CD4-positive, CD25-positive, alpha-beta regulatory T cell (primary cell): ENCODE data around the gene TMEM117. TPM values are rescaled to one million over a fixed set of nuclear protein-coding genes. Genes with fewer than 3 reads are reported as not detected.

Experiments
- ATAC-seq, 2 donors: fragments of 150-1000 bp; cut with Tn5 transposase; one replicate each; pipeline ENCODE4 v1.10.0; 2021; ENCODE audit warnings: low read depth in 2 of 2, moderate number of reproducible peaks in 2 of 2, moderate library complexity in 1 of 2
- DNase-seq, 3 donors: peaks; one replicate each; pipeline versions ENCODE4 v3.0.0 to v3.0.0-alpha.2; 2012 to 2022; ENCODE audit warnings: mixed read lengths in 1 of 3
- H3K27ac ChIP-seq: one replicate; pipeline ENCODE4 v1.7.0; 2013; ENCODE audit warnings: mild to moderate bottlenecking, low read length; ENCODE audit not compliant: insufficient read depth, poor library complexity, severe bottlenecking
- H3K27me3 ChIP-seq: one replicate; pipeline ENCODE4 v1.7.0; 2013; ENCODE audit warnings: low read length; ENCODE audit not compliant: control insufficient read depth, insufficient read depth
- H3K36me3 ChIP-seq: one replicate; pipeline ENCODE4 v1.7.0; 2013; ENCODE audit warnings: mild to moderate bottlenecking, low read length, moderate library complexity; ENCODE audit not compliant: control insufficient read depth, insufficient read depth
- H3K4me1 ChIP-seq: 2 replicates; pipeline ENCODE4 v1.7.0; 2013; ENCODE audit warnings: mild to moderate bottlenecking, low read length; ENCODE audit not compliant: insufficient read depth, control insufficient read depth, poor library complexity, severe bottlenecking
- H3K4me3 ChIP-seq: one replicate; pipeline ENCODE4 v1.7.0; 2013; ENCODE audit warnings: low read depth, mild to moderate bottlenecking, low read length, moderate library complexity
- H3K9me3 ChIP-seq, 2 experiments: 1 replicate in 1 of 2; 2 replicates in 1 of 2; pipeline ENCODE4 v1.7.0; 2013; ENCODE audit warnings: low read length in 2 of 2, mild to moderate bottlenecking in 1 of 2, moderate library complexity in 1 of 2; ENCODE audit not compliant: control insufficient read depth in 2 of 2
- H3K27ac Mint-ChIP-seq, 3 donors: one replicate each; pipeline ENCODE4 v1.8.0; 2020 to 2022; ENCODE audit warnings: mild to moderate bottlenecking in 3 of 3, mixed read lengths in 3 of 3, moderate library complexity in 2 of 3
- H3K27me3 Mint-ChIP-seq: one replicate; pipeline ENCODE4 v1.8.0; 2022; ENCODE audit warnings: mild to moderate bottlenecking, mixed read lengths
- H3K36me3 Mint-ChIP-seq: one replicate; pipeline ENCODE4 v1.8.0; 2020; ENCODE audit warnings: mixed read lengths
- H3K4me1 Mint-ChIP-seq, 4 donors: one replicate each; pipeline ENCODE4 v1.8.0; 2020 to 2022; ENCODE audit warnings: mixed read lengths in 4 of 4, mild to moderate bottlenecking in 1 of 4
- H3K4me3 Mint-ChIP-seq, 4 donors: one replicate each; pipeline ENCODE4 v1.8.0; 2020 to 2022; ENCODE audit warnings: mild to moderate bottlenecking in 4 of 4, mixed read lengths in 4 of 4, moderate library complexity in 3 of 4
- H3K9me3 Mint-ChIP-seq, 7 donors: one replicate each; pipeline ENCODE4 v1.8.0; 2020 to 2022; ENCODE audit warnings: mixed read lengths in 7 of 7, mild to moderate bottlenecking in 3 of 7, moderate library complexity in 2 of 7
- polyA plus RNA-seq, 4 donors: library from polyadenylated mRNA; unstranded; fragments of 300-500 nt; fragmentation: Illumina TruSeq; gene quantifications; one replicate each; pipeline ENCODE4 v1.2.3, GENCODE V29; 2021
- total RNA-seq: library from RNA; stranded (reverse); gene quantifications from one replicate; pipeline ENCODE4 v1.2.3, GENCODE V29; 2022

The TMEM117 gene
- total and polyA plus RNA-seq, 5 donors from 2014 or later = 2.4 to 4.7 (median 3.2) TPM

GRCh38 chr12:43982544-43982943, 146.7 kb downstream of the TMEM117 start:
- H3K4me1 Mint-ChIP-seq = peaks cover 0 to 1% (median 0%) of the 10 kb centered on the region in 4 donors
- no peak overlapping the region for H3K27ac Mint-ChIP-seq
- H3K9me3 ChIP-seq = no peaks in the 10 kb centered on the region
- no peaks in the 10 kb centered on the region for H3K36me3 ChIP-seq
- H3K27me3 ChIP-seq = no peaks in the 10 kb centered on the region
- H3K27me3 Mint-ChIP-seq = no peaks in the 10 kb centered on the region
- no peak for DNase-seq
- no peaks in the 10 kb centered on the region for H3K4me1 ChIP-seq
- H3K9me3 Mint-ChIP-seq = peaks cover 0 to 14% (median 2%) of the 10 kb centered on the region in 7 donors
- no peak for ATAC-seq
- H3K27ac ChIP-seq = no peak overlapping the region
- no peak overlapping the region for H3K4me3 ChIP-seq
- H3K36me3 Mint-ChIP-seq = peaks cover 4% of the 10 kb centered on the region
- H3K4me3 Mint-ChIP-seq = no peak overlapping the region

- Histone ChIP-seq H3K4me1 (no peaks in the 10 kb centered on the region), H3K4me3 (no peak overlapping the region), H3K36me3 (no peaks in the 10 kb centered on the region), H3K27me3 (no peaks in the 10 kb centered on the region), H3K9me3 (no peaks in the 10 kb centered on the region), H3K27ac (no peak overlapping the region)
- peaks cover 3% of the 10 kb centered on the region for H3K36me3 Mint-ChIP-seq
- peaks cover 0 to 2% (median 0%) of the 10 kb centered on the region in 7 donors for H3K9me3 Mint-ChIP-seq
- no peaks in the 10 kb centered on the region for H3K27me3 Mint-ChIP-seq
- H3K4me1 Mint-ChIP-seq = peaks cover 4 to 13% (median 6%) of the 10 kb centered on the region in 4 donors
- H3K27ac Mint-ChIP-seq = peak overlapping the region in 1 of 3 donors; percentile 3
- ATAC-seq (no peak), DNase-seq (peak in 1 of 3 donors; percentile 21)
- no peak overlapping the region for H3K4me3 Mint-ChIP-seq
These were observed 153.1 kb downstream of the TMEM117 start for GRCh38 chr12:43988838-43989560.

GRCh38 chr12:43992856-43993255, 157.0 kb downstream of the TMEM117 start:
- H3K4me1 Mint-ChIP-seq = peaks cover 3 to 13% (median 6%) of the 10 kb centered on the region in 4 donors
- no peak overlapping the region for H3K4me3 Mint-ChIP-seq
- H3K27ac Mint-ChIP-seq = no peak overlapping the region
- DNase-seq (no peak), ATAC-seq (no peak)
- no peak overlapping the region for H3K4me3 ChIP-seq
- H3K36me3 Mint-ChIP-seq = peaks cover 3% of the 10 kb centered on the region
- no peaks in the 10 kb centered on the region for H3K36me3 ChIP-seq
- H3K9me3 Mint-ChIP-seq = peaks cover 0 to 2% (median 0%) of the 10 kb centered on the region in 7 donors
- H3K27me3 Mint-ChIP-seq = no peaks in the 10 kb centered on the region
- H3K27ac ChIP-seq = no peak overlapping the region
- no peaks in the 10 kb centered on the region for H3K9me3 ChIP-seq
- H3K4me1 ChIP-seq = no peaks in the 10 kb centered on the region
- no peaks in the 10 kb centered on the region for H3K27me3 ChIP-seq

GRCh38 chr12:44000309-44000952, 164.6 kb downstream of the TMEM117 start:
- no peak for ATAC-seq
- Histone ChIP-seq H3K9me3 (no peaks in the 10 kb centered on the region), H3K36me3 (no peaks in the 10 kb centered on the region), H3K27ac (no peak overlapping the region), H3K4me1 (no peaks in the 10 kb centered on the region), H3K27me3 (no peaks in the 10 kb centered on the region), H3K4me3 (no peak overlapping the region)
- Mint-ChIP-seq H3K9me3 (peaks cover 0 to 3% (median 0%) of the 10 kb centered on the region in 7 donors), H3K4me1 (no peaks in the 10 kb centered on the region), H3K27me3 (no peaks in the 10 kb centered on the region), H3K27ac (no peak overlapping the region), H3K36me3 (no peaks in the 10 kb centered on the region), H3K4me3 (no peak overlapping the region)
- peak in 2 of 3 donors; percentile 2 to 53 for DNase-seq

GRCh38 chr12:44002607-44003006, 166.7 kb downstream of the TMEM117 start:
- Mint-ChIP-seq H3K27ac (peak overlapping the region in 1 of 3 donors; percentile 28), H3K4me3 (no peak overlapping the region), H3K4me1 (no peaks in the 10 kb centered on the region), H3K9me3 (peaks cover 0 to 9% (median 1%) of the 10 kb centered on the region in 7 donors), H3K36me3 (peaks cover under 1% of the 10 kb centered on the region), H3K27me3 (no peaks in the 10 kb centered on the region)
- H3K4me3 ChIP-seq = no peak overlapping the region
- H3K9me3 ChIP-seq = peaks cover 0 to 3% of the 10 kb centered on the region in 2 experiments
- H3K36me3 ChIP-seq = no peaks in the 10 kb centered on the region
- no peak overlapping the region for H3K27ac ChIP-seq
- H3K27me3 ChIP-seq = no peaks in the 10 kb centered on the region
- ATAC-seq (no peak), DNase-seq (no peak)
- H3K4me1 ChIP-seq = no peaks in the 10 kb centered on the region

GRCh38 chr12:44003721-44004120, 167.8 kb downstream of the TMEM117 start:
- Histone ChIP-seq H3K4me3 (no peak overlapping the region), H3K27ac (no peak overlapping the region), H3K9me3 (peaks cover 0 to 12% of the 10 kb centered on the region in 2 experiments), H3K27me3 (no peaks in the 10 kb centered on the region), H3K4me1 (no peaks in the 10 kb centered on the region), H3K36me3 (no peaks in the 10 kb centered on the region)
- H3K27ac Mint-ChIP-seq = no peak overlapping the region
- DNase-seq = no peak
- peaks cover 0 to 12% (median 6%) of the 10 kb centered on the region in 7 donors for H3K9me3 Mint-ChIP-seq
- H3K4me1 Mint-ChIP-seq = no peaks in the 10 kb centered on the region
- H3K27me3 Mint-ChIP-seq = no peaks in the 10 kb centered on the region
- no peak overlapping the region for H3K4me3 Mint-ChIP-seq
- ATAC-seq = no peak
- H3K36me3 Mint-ChIP-seq = peaks cover 12% of the 10 kb centered on the region

GRCh38 chr12:44015333-44015941, 179.6 kb downstream of the TMEM117 start:
- Mint-ChIP-seq H3K36me3 (no peaks in the 10 kb centered on the region), H3K27ac (no peak overlapping the region), H3K4me3 (no peak overlapping the region), H3K27me3 (no peaks in the 10 kb centered on the region), H3K9me3 (no peaks in the 10 kb centered on the region), H3K4me1 (peaks cover 0 to 5% (median 1%) of the 10 kb centered on the region in 4 donors)
- ATAC-seq = peak; percentile 52 to 63
- Histone ChIP-seq H3K27ac (no peak overlapping the region), H3K4me3 (no peak overlapping the region), H3K4me1 (no peaks in the 10 kb centered on the region), H3K36me3 (no peaks in the 10 kb centered on the region), H3K9me3 (no peaks in the 10 kb centered on the region), H3K27me3 (no peaks in the 10 kb centered on the region)
- peak in 2 of 3 donors; percentile 39 to 70 for DNase-seq
